Upper lobe of right lung (tissue), 1 donor: ENCODE results near the gene VSTM2B. TPM values are rescaled to one million over a fixed set of nuclear protein-coding genes. Genes with fewer than 3 reads are reported as not detected.

Experiments used
- ATAC-seq: fragments of 200-7000 bp; cut with Tn5 transposase; one replicate; pipeline ENCODE4 v1.9.1; 2020; ENCODE audit warnings: mild to moderate bottlenecking, moderate library complexity
- DNase-seq: peaks from one replicate; pipeline ENCODE4 v3.0.0-alpha.2; 2020
- H3K27ac ChIP-seq: fragments of 200-600 bp; one replicate; pipeline ENCODE4 v1.8.0; 2022
- H3K27me3 ChIP-seq: fragments of 200-600 bp; one replicate; pipeline ENCODE4 v1.8.0; 2022; ENCODE audit warnings: mild to moderate bottlenecking
- H3K36me3 ChIP-seq: fragments of 200-600 bp; one replicate; pipeline ENCODE4 v1.8.0; 2022
- H3K4me1 ChIP-seq: fragments of 200-600 bp; one replicate; pipeline ENCODE4 v1.8.0; 2022
- H3K4me3 ChIP-seq: fragments of 200-600 bp; one replicate; pipeline ENCODE4 v1.8.0; 2022; ENCODE audit warnings: mild to moderate bottlenecking
- H3K9me3 ChIP-seq: fragments of 200-600 bp; one replicate; pipeline ENCODE4 v1.8.0; 2022
- CTCF ChIP-seq: fragments of 200-600 bp; IDR thresholded peaks from one replicate; pipeline ENCODE4 v1.8.0; 2022; ENCODE audit warnings: antibody characterized with exemption
- intact Hi-C: fragments of 100-400 bp; cut with DNase I; formaldehyde crosslinking; loops from one replicate; pipeline ENCODE4 v1.11.0; 2022
- total RNA-seq: library from RNA; stranded (reverse); fragmentation: NEBNext Ultra II Directional; extraction: Animal tissue kit (Norgen Biotek cat#: 25700); gene quantifications from one replicate; pipeline ENCODE4 v1.2.1, GENCODE V29; 2021
- donor health status: DM: no; HTN: yes; CAD: no; lungs with severe emphysema.

The VSTM2B gene
- total RNA-seq, 1 donor from 2014 or later = not detected

GRCh38 chr19:29491995-29492577, 33.7 kb upstream of the VSTM2B start:
- peak; percentile 23 for DNase-seq
- no peak for TF ChIP-seq CTCF
- peaks cover 6% of the 10 kb centered on the region for H3K27me3 ChIP-seq
- no peaks in the 10 kb centered on the region for H3K9me3 ChIP-seq
- no peak for ATAC-seq
- no peaks in the 10 kb centered on the region for H3K4me1 ChIP-seq
- H3K36me3 ChIP-seq = no peaks in the 10 kb centered on the region
- no peak overlapping the region for H3K27ac ChIP-seq
- intact Hi-C loops = no loop called here
- H3K4me3 ChIP-seq = no peak overlapping the region

- no peaks in the 10 kb centered on the region for H3K9me3 ChIP-seq
These were observed 33.0 kb upstream of the VSTM2B start for GRCh38 chr19:29492769-29493168.

GRCh38 chr19:29495091-29495490, 30.7 kb upstream of the VSTM2B start:
- H3K27ac ChIP-seq = no peak overlapping the region
- no peaks in the 10 kb centered on the region for H3K4me1 ChIP-seq
- no peak overlapping the region for H3K4me3 ChIP-seq
- intact Hi-C loops = no loop called here
- H3K9me3 ChIP-seq = no peaks in the 10 kb centered on the region
- DNase-seq = peak; percentile 26
- peaks cover 11% of the 10 kb centered on the region for H3K27me3 ChIP-seq
- no peak for ATAC-seq
- H3K36me3 ChIP-seq = no peaks in the 10 kb centered on the region
- no peak for TF ChIP-seq CTCF

More at GRCh38 chr19:29492769-29493168, 33.0 kb upstream of the VSTM2B start:
- H3K27me3 ChIP-seq = peaks cover 6% of the 10 kb centered on the region
- H3K36me3 ChIP-seq = no peaks in the 10 kb centered on the region
- intact Hi-C loops = no loop called here
- H3K27ac ChIP-seq = no peak overlapping the region
- no peak overlapping the region for H3K4me3 ChIP-seq
- ATAC-seq = no peak
- no peaks in the 10 kb centered on the region for H3K4me1 ChIP-seq
- TF ChIP-seq CTCF = no peak
- no peak for DNase-seq

GRCh38 chr19:29495901-29496441, 29.8 kb upstream of the VSTM2B start:
- ATAC-seq = peak; percentile 28
- no peaks in the 10 kb centered on the region for H3K4me1 ChIP-seq
- intact Hi-C loops = no loop called here

GRCh38 chr19:29497241-29497640, 28.6 kb upstream of the VSTM2B start:
- Histone ChIP-seq H3K9me3 (no peaks in the 10 kb centered on the region), H3K27me3 (peaks cover 11% of the 10 kb centered on the region), H3K4me3 (no peak overlapping the region), H3K27ac (no peak overlapping the region), H3K4me1 (no peaks in the 10 kb centered on the region), H3K36me3 (no peaks in the 10 kb centered on the region)
- intact Hi-C loops = no loop called here
- DNase-seq (peak; percentile 30), ATAC-seq (no peak)
- TF ChIP-seq CTCF = no peak

More at GRCh38 chr19:29495901-29496441, 29.8 kb upstream of the VSTM2B start:
- Histone ChIP-seq H3K36me3 (no peaks in the 10 kb centered on the region), H3K9me3 (no peaks in the 10 kb centered on the region), H3K27me3 (peaks cover 11% of the 10 kb centered on the region), H3K27ac (no peak overlapping the region), H3K4me3 (no peak overlapping the region)
- peak; percentile 44 for DNase-seq
- no peak for TF ChIP-seq CTCF
